ENCODE data around the gene EIF1AD. TPM values are rescaled to one million over a fixed set of nuclear protein-coding genes. Genes with fewer than 3 reads are reported as not detected.

The EIF1AD gene
- total and polyA plus RNA-seq, 2 experiments from 2014 or later = 16.1 to 32.1 TPM

DNA sequence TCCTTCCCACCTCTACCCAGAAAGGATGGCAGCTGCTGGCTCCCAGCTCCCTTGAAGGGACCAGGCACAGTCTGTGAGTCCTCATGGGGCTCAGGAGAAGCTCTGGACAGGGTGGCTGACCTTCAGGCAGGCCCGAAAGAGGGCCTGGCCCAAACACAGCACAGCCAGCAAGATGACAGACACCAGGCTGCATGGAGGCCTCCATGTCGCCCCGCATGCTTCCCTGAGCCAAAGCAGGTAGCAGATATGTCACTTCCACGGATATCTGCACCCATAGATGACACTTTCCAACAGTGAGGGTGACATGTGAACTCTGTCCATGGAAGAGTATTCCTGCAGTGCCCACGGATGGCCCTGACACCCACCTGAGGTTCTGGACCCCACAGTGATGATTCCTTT, 18.4 kb downstream of the EIF1AD start:
- Histone ChIP-seq H3F3A (replicated peaks; ENCODE audit: low read depth) (no peaks in the 10 kb centered on the region), H3K4me2 (no peak overlapping the region), H3K4me1 (ENCODE audit: insufficient read depth) (no peaks in the 10 kb centered on the region), H2AFZ (no peak overlapping the region), H3K9me2 (ENCODE audit: insufficient read depth) (no peaks in the 10 kb centered on the region), H4K20me1 (replicated peaks; ENCODE audit: insufficient read depth) (no peaks in the 10 kb centered on the region), H3K27me3 (ENCODE audit: insufficient read depth) (no peaks in the 10 kb centered on the region), H3K27ac (ENCODE audit: low read depth) (no peak overlapping the region), H3K4me3 (no peak overlapping the region), H3K79me2 (replicated peaks; ENCODE audit: insufficient read depth) (no peaks in the 10 kb centered on the region), H3K36me3 (ENCODE audit: insufficient read depth) (no peaks in the 10 kb centered on the region)
- Mint-ChIP-seq H3K4me3 (no peak overlapping the region), H3K4me1 (no peaks in the 10 kb centered on the region), H3K9me3 (no peaks in the 10 kb centered on the region; the same call in 2 of the 3 replicates), H3K27ac (no peak overlapping the region), H3K27me3 (ENCODE audit: insufficient read depth, low read depth, poor library complexity) (peaks cover 17% of the 10 kb centered on the region), H3K36me3 (ENCODE audit: low read depth) (peaks cover 12% of the 10 kb centered on the region)
- ATAC-seq (no peak), DNase-seq (ENCODE audit: low spot score) (no peak)
- TF ChIP-seq CREB1 (CRISPR knock-in tag; IDR thresholded peaks at IDR 0.05; ENCODE audit: low read depth) (no peak), REST (IDR thresholded peaks at IDR 0.05; ENCODE audit: unreplicated experiment) (no peak), EZH2 (IDR thresholded peaks at IDR 0.05; ENCODE audit: low read depth, unreplicated experiment) (no peak), ETS1 (IDR thresholded peaks at IDR 0.05) (no peak), NANOG (IDR thresholded peaks at IDR 0.05; ENCODE audit: borderline replicate concordance) (no peak), ZNF331 (CRISPR knock-in tag; IDR thresholded peaks at IDR 0.05; ENCODE audit: low read depth) (no peak), JUNB (IDR thresholded peaks at IDR 0.05; ENCODE audit: unreplicated experiment) (no peak), STAT1 (IDR thresholded peaks at IDR 0.05; ENCODE audit: unreplicated experiment) (no peak), POLR2AphosphoS5 (IDR thresholded peaks at IDR 0.05; ENCODE audit: low read depth) (no peak), CTCF (conservative IDR thresholded peaks at IDR 0.05; ENCODE audit: low read depth in 2 of 2) (no peak), ZNF114 (CRISPR knock-in tag; IDR thresholded peaks at IDR 0.05) (no peak), EZH2phosphoT487 (IDR thresholded peaks at IDR 0.05; ENCODE audit: unreplicated experiment) (no peak)
- TF ChIP-seq, protein P1, sequence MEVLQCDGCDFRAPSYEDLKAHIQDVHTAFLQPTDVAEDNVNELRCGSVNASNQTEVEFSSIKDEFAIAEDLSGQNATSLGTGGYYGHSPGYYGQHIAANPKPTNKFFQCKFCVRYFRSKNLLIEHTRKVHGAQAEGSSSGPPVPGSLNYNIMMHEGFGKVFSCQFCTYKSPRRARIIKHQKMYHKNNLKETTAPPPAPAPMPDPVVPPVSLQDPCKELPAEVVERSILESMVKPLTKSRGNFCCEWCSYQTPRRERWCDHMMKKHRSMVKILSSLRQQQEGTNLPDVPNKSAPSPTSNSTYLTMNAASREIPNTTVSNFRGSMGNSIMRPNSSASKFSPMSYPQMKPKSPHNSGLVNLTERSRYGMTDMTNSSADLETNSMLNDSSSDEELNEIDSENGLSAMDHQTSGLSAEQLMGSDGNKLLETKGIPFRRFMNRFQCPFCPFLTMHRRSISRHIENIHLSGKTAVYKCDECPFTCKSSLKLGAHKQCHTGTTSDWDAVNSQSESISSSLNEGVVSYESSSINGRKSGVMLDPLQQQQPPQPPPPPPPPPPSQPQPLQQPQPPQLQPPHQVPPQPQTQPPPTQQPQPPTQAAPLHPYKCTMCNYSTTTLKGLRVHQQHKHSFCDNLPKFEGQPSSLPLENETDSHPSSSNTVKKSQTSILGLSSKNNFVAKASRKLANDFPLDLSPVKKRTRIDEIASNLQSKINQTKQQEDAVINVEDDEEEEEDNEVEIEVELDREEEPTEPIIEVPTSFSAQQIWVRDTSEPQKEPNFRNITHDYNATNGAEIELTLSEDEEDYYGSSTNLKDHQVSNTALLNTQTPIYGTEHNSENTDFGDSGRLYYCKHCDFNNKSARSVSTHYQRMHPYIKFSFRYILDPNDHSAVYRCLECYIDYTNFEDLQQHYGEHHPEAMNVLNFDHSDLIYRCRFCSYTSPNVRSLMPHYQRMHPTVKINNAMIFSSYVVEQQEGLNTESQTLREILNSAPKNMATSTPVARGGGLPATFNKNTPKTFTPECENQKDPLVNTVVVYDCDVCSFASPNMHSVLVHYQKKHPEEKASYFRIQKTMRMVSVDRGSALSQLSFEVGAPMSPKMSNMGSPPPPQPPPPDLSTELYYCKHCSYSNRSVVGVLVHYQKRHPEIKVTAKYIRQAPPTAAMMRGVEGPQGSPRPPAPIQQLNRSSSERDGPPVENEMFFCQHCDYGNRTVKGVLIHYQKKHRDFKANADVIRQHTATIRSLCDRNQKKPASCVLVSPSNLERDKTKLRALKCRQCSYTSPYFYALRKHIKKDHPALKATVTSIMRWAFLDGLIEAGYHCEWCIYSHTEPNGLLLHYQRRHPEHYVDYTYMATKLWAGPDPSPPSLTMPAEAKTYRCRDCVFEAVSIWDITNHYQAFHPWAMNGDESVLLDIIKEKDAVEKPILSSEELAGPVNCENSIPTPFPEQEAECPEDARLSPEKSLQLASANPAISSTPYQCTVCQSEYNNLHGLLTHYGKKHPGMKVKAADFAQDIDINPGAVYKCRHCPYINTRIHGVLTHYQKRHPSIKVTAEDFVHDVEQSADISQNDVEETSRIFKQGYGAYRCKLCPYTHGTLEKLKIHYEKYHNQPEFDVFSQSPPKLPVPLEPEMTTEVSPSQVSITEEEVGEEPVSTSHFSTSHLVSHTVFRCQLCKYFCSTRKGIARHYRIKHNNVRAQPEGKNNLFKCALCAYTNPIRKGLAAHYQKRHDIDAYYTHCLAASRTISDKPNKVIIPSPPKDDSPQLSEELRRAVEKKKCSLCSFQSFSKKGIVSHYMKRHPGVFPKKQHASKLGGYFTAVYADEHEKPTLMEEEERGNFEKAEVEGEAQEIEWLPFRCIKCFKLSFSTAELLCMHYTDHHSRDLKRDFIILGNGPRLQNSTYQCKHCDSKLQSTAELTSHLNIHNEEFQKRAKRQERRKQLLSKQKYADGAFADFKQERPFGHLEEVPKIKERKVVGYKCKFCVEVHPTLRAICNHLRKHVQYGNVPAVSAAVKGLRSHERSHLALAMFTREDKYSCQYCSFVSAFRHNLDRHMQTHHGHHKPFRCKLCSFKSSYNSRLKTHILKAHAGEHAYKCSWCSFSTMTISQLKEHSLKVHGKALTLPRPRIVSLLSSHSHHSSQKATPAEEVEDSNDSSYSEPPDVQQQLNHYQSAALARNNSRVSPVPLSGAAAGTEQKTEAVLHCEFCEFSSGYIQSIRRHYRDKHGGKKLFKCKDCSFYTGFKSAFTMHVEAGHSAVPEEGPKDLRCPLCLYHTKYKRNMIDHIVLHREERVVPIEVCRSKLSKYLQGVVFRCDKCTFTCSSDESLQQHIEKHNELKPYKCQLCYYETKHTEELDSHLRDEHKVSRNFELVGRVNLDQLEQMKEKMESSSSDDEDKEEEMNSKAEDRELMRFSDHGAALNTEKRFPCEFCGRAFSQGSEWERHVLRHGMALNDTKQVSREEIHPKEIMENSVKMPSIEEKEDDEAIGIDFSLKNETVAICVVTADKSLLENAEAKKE (CRISPR knock-in tag; IDR thresholded peaks at IDR 0.05) = no peak
